ENCODE measurements around the gene GALNTL6.

GRCh38 chr4:171928336-171928735 is 115.1 kb downstream of the GALNTL6 start:
- TF ChIP-seq CTCF (IDR thresholded peaks at IDR 0.05) (no peak), POLR2A (IDR thresholded peaks at IDR 0.05) (no peak)

All from testis (tissue), 2 donors.